GM19468 (cell line): ENCODE data around the gene TMEM69.

Experiments
- ATAC-seq: cut with Tn5 transposase; IDR thresholded peaks from one replicate; pipeline ENCODE4 v1.9.1; 2021; ENCODE audit warnings: mild to moderate bottlenecking, moderate library complexity, moderate number of reproducible peaks; ENCODE audit not compliant: unreplicated experiment; ENCODE audit errors: extremely low read depth

TMEM69 gene

GRCh38 chr1:45687754-45688740 is at the start of gene TMEM69:
Gene TMEM69 (plus strand): TSS chr1:45688181. CDS start chr1:45691069, 2,888 bp downstream.
- ATAC-seq: no peak

GRCh38 chr1:45640293-45640692 is 47.7 kb upstream of the TMEM69 start:
- ATAC-seq: no peak

GRCh38 chr1:45643321-45643720 is 44.7 kb upstream of the TMEM69 start:
- no peak for ATAC-seq

GRCh38 chr1:45643978-45644377 is 44.0 kb upstream of the TMEM69 start:
- ATAC-seq: no peak

- ATAC-seq: no peak
Observed at GRCh38 chr1:45644661-45645060, 43.3 kb upstream of the TMEM69 start.

- no peak for ATAC-seq
Observed at GRCh38 chr1:45647248-45648021, 40.5 kb upstream of the TMEM69 start.

GRCh38 chr1:45654540-45655280 is 33.3 kb upstream of the TMEM69 start:
- ATAC-seq: no peak

- no peak for ATAC-seq
Observed at GRCh38 chr1:45656573-45657226, 31.3 kb upstream of the TMEM69 start.

- ATAC-seq: no peak
Observed at GRCh38 chr1:45658171-45658570, 29.8 kb upstream of the TMEM69 start.

- no peak for ATAC-seq
Observed at GRCh38 chr1:45659222-45659621, 28.8 kb upstream of the TMEM69 start.

- no peak for ATAC-seq
Observed at GRCh38 chr1:45660336-45660735, 27.6 kb upstream of the TMEM69 start.

GRCh38 chr1:45666836-45667235 is 21.1 kb upstream of the TMEM69 start:
- ATAC-seq: no peak

GRCh38 chr1:45667321-45668111 is 20.5 kb upstream of the TMEM69 start:
- no peak for ATAC-seq

GRCh38 chr1:45668526-45668925 is 19.5 kb upstream of the TMEM69 start:
- no peak for ATAC-seq

GRCh38 chr1:45669379-45669778 is 18.6 kb upstream of the TMEM69 start:
- no peak for ATAC-seq

GRCh38 chr1:45669859-45670655 is 17.9 kb upstream of the TMEM69 start:
- ATAC-seq: no peak

GRCh38 chr1:45673956-45674355 is 14.0 kb upstream of the TMEM69 start:
- no peak for ATAC-seq

- ATAC-seq: no peak
Observed at GRCh38 chr1:45674478-45674877, 13.5 kb upstream of the TMEM69 start.
